ENCODE data around the gene CAMSAP1. TPM values are rescaled to one million over a fixed set of nuclear protein-coding genes. Genes with fewer than 3 reads are reported as not detected.

Gene CAMSAP1
- total and polyA plus RNA-seq, 9 of the 15 experiments (the other 6 are each of a cell fraction or from before 2014, with no cell fraction given): 1.5 to 28.8 (median 14.3) TPM

DNA sequence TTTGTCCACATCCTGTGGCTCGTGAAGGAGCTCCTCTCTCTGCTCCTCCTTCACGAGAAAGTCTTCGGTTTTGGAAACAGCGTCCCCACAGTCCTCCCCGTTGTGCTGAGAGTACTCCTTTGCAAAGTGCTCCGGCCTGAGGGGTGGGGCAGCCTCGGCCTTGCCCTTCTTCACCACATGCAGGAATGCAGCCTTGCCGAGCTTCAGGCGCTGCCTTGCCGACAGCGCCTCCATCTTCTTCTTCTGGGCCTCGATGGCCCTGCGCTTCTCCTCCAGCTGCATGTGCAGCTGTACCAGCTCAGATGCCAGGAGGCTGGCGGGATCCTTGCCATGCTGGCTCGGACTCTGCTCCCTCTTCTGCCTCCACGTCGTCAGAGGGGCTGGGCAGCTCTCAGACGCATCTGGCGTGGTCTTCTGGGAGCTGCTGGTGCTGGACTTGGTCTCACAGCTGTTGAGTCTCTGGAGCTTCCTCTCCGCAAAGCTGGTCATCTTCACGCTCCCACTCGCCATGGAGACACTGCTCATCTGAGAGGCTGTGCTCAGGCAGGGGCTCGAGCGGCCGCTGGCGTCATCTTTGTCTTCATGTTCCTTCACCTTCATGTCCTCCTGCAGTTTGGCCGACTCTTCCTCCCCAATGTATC lies 85.5 kb downstream of the CAMSAP1 start:
- CTCF ChIA-PET (ENCODE audit: low intra/inter-chr PET ratio): no interaction called here
- H3K79me2 ChIP-seq (ENCODE audit: control insufficient read depth, insufficient read depth, low read length): no peaks in the 10 kb centered on the region
- H3K4me2 ChIP-seq (ENCODE audit: insufficient read depth, low read length): no peak overlapping the region
- intact Hi-C loops (cut with micrococcal nuclease) (no loop called here), in situ Hi-C loops (cut with MboI) (no loop called here)
- ATAC-seq (no peak), DNase-seq (ENCODE audit: extremely low read depth in 1 of 4, low spot score in 3 of 4) (no peak), FAIRE-seq (no peak)
- no peak overlapping the region for H3K27ac ChIP-seq (ENCODE audit: extremely low read depth, low read depth, low read length)
- H3K4me3 ChIP-seq: no peak overlapping the region
- no peaks in the 10 kb centered on the region for H4K20me1 ChIP-seq (replicated peaks; ENCODE audit: control insufficient read depth, insufficient read depth, low read length)
- BruUV-seq (replicated peaks): TSS peak; percentile 29
- H2AFZ ChIP-seq (ENCODE audit: low read depth, low read length): no peak overlapping the region
- WGBS (ENCODE audit: insufficient coverage, low coverage, missing lambda C conversion rate): 95% methylated on average over 25 of the region's 27 CpGs
- H3K4me1 ChIP-seq (replicated peaks in 1 of 2; ENCODE audit: control insufficient read depth in 2 of 2, insufficient read depth in 2 of 2, low read length in 2 of 2): peaks cover 0 to 8% of the 10 kb centered on the region in 2 experiments; a peak in 1 of 5 replicates
- POLR2A ChIA-PET: no interaction called here
- H3K9me1 ChIP-seq (ENCODE audit: control insufficient read depth, insufficient read depth, low read length): peaks cover 7% of the 10 kb centered on the region
- no peaks in the 10 kb centered on the region for H3K9me3 ChIP-seq (replicated peaks; ENCODE audit: control insufficient read depth, insufficient read depth, low read depth, low read length)
- no peaks in the 10 kb centered on the region for H3K27me3 ChIP-seq (ENCODE audit: control insufficient read depth in 2 of 2, insufficient read depth in 2 of 2, low read length in 2 of 2)
- H3K9ac ChIP-seq (ENCODE audit: insufficient read depth in 1 of 2, low read depth in 2 of 2, low read length in 2 of 2): no peak overlapping the region; a peak in 1 of 4 replicates
- H3K36me3 ChIP-seq (ENCODE audit: control insufficient read depth, insufficient read depth, low read length): peaks cover 81% of the 10 kb centered on the region; the same call in 2 of the 3 replicates
- TF ChIP-seq, protein P1, sequence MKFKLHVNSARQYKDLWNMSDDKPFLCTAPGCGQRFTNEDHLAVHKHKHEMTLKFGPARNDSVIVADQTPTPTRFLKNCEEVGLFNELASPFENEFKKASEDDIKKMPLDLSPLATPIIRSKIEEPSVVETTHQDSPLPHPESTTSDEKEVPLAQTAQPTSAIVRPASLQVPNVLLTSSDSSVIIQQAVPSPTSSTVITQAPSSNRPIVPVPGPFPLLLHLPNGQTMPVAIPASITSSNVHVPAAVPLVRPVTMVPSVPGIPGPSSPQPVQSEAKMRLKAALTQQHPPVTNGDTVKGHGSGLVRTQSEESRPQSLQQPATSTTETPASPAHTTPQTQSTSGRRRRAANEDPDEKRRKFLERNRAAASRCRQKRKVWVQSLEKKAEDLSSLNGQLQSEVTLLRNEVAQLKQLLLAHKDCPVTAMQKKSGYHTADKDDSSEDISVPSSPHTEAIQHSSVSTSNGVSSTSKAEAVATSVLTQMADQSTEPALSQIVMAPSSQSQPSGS (CRISPR knock-in tag; IDR thresholded peaks at IDR 0.05): no peak
- TF ChIP-seq ZNF146 (CRISPR knock-in tag; IDR thresholded peaks at IDR 0.05; ENCODE audit: unreplicated experiment) (no peak), E2F3 (CRISPR knock-in tag; IDR thresholded peaks at IDR 0.05) (no peak), ZC3H8 (IDR thresholded peaks at IDR 0.05) (no peak), MCM3 (IDR thresholded peaks at IDR 0.05) (no peak), MTA2 (IDR thresholded peaks at IDR 0.05; ENCODE audit: low read depth) (no peak), ZNF232 (CRISPR knock-in tag; IDR thresholded peaks at IDR 0.05) (no peak), C11orf30 (IDR thresholded peaks at IDR 0.05; ENCODE audit: low read depth) (no peak), ZNF830 (CRISPR knock-in tag; IDR thresholded peaks at IDR 0.05) (no peak), CHCHD3 (CRISPR knock-in tag; IDR thresholded peaks at IDR 0.05) (no peak), CC2D1A (IDR thresholded peaks at IDR 0.05) (no peak), CEBPB (tag; IDR thresholded peaks at IDR 0.05) (no peak)
- TF ChIP-seq, protein P2, sequence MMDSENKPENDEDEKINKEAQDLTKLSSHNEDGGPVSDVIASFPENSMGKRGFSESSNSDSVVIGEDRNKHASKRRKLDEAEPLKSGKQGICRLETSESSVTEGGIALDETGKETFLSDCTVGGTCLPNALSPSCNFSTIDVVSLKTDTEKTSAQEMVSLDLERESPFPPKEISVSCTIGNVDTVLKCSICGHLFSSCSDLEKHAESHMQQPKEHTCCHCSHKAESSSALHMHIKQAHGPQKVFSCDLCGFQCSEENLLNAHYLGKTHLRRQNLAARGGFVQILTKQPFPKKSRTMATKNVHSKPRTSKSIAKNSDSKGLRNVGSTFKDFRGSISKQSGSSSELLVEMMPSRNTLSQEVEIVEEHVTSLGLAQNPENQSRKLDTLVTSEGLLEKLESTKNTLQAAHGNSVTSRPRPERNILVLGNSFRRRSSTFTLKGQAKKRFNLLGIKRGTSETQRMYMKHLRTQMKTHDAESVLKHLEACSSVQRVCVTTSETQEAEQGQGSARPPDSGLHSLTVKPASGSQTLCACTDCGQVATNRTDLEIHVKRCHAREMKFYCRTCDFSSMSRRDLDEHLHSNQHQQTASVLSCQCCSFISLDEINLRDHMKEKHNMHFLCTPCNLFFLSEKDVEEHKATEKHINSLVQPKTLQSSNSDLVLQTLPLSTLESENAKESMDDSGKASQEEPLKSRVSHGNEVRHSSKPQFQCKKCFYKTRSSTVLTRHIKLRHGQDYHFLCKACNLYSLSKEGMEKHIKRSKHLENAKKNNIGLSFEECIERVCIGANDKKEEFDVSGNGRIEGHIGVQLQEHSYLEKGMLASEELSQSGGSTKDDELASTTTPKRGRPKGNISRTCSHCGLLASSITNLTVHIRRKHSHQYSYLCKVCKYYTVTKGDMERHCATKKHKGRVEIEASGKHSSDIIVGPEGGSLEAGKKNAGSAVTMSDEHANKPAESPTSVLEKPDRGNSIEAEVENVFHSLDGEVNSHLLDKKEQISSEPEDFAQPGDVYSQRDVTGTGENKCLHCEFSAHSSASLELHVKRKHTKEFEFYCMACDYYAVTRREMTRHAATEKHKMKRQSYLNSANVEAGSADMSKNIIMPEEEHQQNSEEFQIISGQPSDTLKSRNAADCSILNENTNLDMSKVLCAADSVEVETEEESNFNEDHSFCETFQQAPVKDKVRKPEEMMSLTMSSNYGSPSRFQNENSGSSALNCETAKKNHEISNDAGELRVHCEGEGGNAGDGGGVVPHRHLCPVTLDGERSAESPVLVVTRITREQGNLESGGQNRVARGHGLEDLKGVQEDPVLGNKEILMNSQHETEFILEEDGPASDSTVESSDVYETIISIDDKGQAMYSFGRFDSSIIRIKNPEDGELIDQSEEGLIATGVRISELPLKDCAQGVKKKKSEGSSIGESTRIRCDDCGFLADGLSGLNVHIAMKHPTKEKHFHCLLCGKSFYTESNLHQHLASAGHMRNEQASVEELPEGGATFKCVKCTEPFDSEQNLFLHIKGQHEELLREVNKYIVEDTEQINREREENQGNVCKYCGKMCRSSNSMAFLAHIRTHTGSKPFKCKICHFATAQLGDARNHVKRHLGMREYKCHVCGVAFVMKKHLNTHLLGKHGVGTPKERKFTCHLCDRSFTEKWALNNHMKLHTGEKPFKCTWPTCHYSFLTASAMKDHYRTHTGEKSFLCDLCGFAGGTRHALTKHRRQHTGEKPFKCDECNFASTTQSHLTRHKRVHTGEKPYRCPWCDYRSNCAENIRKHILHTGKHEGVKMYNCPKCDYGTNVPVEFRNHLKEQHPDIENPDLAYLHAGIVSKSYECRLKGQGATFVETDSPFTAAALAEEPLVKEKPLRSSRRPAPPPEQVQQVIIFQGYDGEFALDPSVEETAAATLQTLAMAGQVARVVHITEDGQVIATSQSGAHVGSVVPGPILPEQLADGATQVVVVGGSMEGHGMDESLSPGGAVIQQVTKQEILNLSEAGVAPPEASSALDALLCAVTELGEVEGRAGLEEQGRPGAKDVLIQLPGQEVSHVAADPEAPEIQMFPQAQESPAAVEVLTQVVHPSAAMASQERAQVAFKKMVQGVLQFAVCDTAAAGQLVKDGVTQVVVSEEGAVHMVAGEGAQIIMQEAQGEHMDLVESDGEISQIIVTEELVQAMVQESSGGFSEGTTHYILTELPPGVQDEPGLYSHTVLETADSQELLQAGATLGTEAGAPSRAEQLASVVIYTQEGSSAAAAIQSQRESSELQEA (IDR thresholded peaks at IDR 0.05; ENCODE audit: low read depth): no peak
- TF ChIP-seq, protein P3, sequence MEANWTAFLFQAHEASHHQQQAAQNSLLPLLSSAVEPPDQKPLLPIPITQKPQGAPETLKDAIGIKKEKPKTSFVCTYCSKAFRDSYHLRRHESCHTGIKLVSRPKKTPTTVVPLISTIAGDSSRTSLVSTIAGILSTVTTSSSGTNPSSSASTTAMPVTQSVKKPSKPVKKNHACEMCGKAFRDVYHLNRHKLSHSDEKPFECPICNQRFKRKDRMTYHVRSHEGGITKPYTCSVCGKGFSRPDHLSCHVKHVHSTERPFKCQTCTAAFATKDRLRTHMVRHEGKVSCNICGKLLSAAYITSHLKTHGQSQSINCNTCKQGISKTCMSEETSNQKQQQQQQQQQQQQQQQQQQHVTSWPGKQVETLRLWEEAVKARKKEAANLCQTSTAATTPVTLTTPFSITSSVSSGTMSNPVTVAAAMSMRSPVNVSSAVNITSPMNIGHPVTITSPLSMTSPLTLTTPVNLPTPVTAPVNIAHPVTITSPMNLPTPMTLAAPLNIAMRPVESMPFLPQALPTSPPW (CRISPR knock-in tag; IDR thresholded peaks at IDR 0.05): no peak
